Measurements from ENCODE around the gene CRKL. TPM values are rescaled to one million over a fixed set of nuclear protein-coding genes. Genes with fewer than 3 reads are reported as not detected.
"Not testable (repeated sequence)": the region's sequence is repeated elsewhere in the genome, so short reads cannot be mapped to it uniquely, and the experiment has no call there.

The CRKL gene
- polyA plus RNA-seq, 5 donors: 57.1 to 68.3 (median 60.3) TPM

GRCh38 chr22:20965888-20966855, 49.0 kb downstream of the CRKL start:
- no peak for DNase-seq

GRCh38 chr22:20966883-20967696, 49.9 kb downstream of the CRKL start, which contains the start of gene AIFM3:
Gene AIFM3, plus strand, starts transcription at chr22:20967255. Its CDS starts 690 bp downstream, at chr22:20967945.
- DNase-seq: no peak

GRCh38 chr22:20967697-20968211, 50.5 kb downstream of the CRKL start:
- no peak for DNase-seq

GRCh38 chr22:20968281-20968977, 51.2 kb downstream of the CRKL start:
- no peak for DNase-seq

GRCh38 chr22:20970939-20971657, 53.9 kb downstream of the CRKL start:
- no peak for DNase-seq

- DNase-seq: not testable (repeated sequence)
These were observed 54.9 kb downstream of the CRKL start for GRCh38 chr22:20972014-20972694.

GRCh38 chr22:20972933-20973577, 55.8 kb downstream of the CRKL start:
- DNase-seq: no peak

- no peak for DNase-seq
These were observed 56.6 kb downstream of the CRKL start for GRCh38 chr22:20973634-20974286.

GRCh38 chr22:20974336-20974955, 57.2 kb downstream of the CRKL start:
- DNase-seq: no peak

- no peak for DNase-seq
These were observed 58.5 kb downstream of the CRKL start for GRCh38 chr22:20975541-20976290.

GRCh38 chr22:20976291-20976877, 59.2 kb downstream of the CRKL start:
- no peak for DNase-seq

- DNase-seq: no peak
These were observed 59.8 kb downstream of the CRKL start for GRCh38 chr22:20977019-20977418.

GRCh38 chr22:20977516-20978170, 60.4 kb downstream of the CRKL start:
- no peak for DNase-seq

- no peak for DNase-seq
These were observed 61.2 kb downstream of the CRKL start for GRCh38 chr22:20978419-20978818.

GRCh38 chr22:20979243-20979809, 62.1 kb downstream of the CRKL start:
- DNase-seq: peak; percentile 61 to 65

GRCh38 chr22:20979940-20980453, 62.8 kb downstream of the CRKL start:
- DNase-seq: no peak
